Cardiac septum (tissue), 1 donor: ENCODE results near the gene PDE1A. TPM values are rescaled to one million over a fixed set of nuclear protein-coding genes. Genes with fewer than 3 reads are reported as not detected.

Source experiments
- DNase-seq: peaks from one replicate; pipeline ENCODE4 v3.0.0-alpha.2; 2020; ENCODE audit warnings: low spot score
- intact Hi-C: fragments of 100-400 bp; cut with DNase I; formaldehyde crosslinking; loops from one replicate; pipeline ENCODE4 v1.14.0; 2022
- total RNA-seq: library from RNA; stranded (reverse); fragmentation: NEBNext Ultra II Directional; extraction: Animal tissue kit (Norgen Biotek cat#: 25700); gene quantifications from one replicate; pipeline ENCODE4 v1.2.1, GENCODE V29; 2021
- donor health status: DM: no; HTN: no; CAD: no.

PDE1A gene
- total RNA-seq, 1 donor from 2014 or later, result 9.6 TPM

DNA sequence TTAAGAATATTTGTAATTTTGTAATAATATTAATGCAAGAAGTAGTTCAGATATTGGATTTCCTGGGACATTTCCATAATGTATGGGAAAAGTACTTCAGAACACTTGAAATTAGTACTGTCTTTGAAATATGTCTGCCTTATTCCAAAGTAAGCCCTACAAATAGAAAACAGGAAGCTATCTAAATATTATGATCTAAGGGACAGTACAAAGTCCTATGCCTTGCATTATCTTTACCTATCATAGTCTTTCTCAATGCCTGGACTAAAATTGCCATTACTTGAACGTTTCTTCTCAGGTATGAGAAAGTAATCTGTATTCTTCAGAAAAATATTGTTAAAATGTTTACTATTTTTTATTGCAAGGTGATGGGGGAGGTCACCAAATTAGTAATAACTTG, 328.2 kb downstream of the PDE1A start:
- intact Hi-C loops, result loop anchor here (10.0 kb wide), 1 partner anchor 556 kb away; no protein-coding TSS in a partner anchor
- no peak for DNase-seq

DNA sequence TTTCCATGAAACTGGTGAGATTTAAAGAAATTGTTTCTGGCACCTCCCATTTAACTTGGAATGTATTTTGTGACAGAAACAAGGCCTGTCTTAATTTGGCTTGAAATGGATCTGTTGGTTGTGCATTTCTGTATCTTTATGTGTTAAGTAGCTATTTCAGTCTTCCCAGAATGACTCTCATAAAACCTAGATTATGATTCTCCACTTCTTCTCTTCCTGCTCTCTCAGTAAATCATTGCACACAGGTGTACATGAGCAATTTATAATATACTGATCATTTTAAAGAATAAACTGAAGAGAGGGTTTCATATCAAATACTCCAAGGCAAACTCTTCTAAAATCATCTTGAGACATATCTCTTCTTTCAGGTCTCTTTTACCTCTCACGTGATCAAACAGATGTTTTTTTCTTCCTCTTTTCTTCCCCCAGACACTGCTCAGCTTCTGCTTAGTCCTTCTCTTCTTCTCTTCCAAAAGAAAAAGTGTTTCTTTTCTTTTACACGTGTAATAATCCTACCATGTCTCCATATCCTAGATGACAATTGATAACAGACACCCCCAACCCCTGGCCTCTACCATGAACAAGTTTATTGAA, 329.2 kb downstream of the PDE1A start:
- no peak for DNase-seq
- intact Hi-C loops, result loop anchor here (10.0 kb wide), 1 partner anchor 557 kb away; no protein-coding TSS in a partner anchor

DNA sequence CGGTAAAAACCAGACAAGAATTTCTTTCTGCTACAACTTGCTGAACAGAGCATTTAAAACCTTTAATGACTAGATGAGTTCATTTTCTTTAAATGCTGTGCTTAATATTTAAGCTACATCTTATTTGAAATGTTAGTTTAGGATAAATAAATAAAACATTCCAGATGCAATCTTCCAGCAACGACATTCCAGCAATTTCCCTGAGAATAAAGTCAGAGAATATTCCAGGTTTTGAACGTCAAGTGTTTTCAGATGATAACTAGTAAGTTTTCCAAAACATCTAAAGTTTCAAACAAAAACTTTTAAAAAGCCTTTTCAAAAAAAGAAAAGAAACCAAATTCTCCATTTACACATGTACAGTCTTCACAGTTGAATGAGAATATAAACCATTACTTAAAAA, 336.4 kb downstream of the PDE1A start:
- DNase-seq, result no peak
- intact Hi-C loops, result loop anchor here (10.0 kb wide), 1 partner anchor 564 kb away; no protein-coding TSS in a partner anchor
